ENCODE measurements around the gene TOM1L1.

DNA sequence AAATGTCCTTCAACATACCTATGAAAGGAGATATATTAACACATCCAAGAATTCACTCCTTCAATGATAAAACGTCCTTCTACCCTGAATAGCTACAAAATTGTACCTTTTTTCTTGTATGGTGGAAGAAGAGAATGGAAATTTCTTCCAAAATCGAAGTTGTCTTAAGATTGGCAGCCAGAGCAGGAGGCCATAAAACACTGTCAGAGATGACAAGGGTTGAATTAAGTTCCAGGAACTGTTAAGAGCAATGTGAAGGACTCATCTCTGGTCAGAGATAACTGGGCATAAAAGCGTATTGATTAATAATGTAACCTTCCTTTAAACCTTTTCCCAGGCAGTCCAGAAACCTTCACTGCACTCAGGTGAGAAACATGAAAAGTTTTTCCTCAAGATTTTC is 12.9 kb upstream of the TOM1L1 start:
- TF ChIP-seq, protein P1, sequence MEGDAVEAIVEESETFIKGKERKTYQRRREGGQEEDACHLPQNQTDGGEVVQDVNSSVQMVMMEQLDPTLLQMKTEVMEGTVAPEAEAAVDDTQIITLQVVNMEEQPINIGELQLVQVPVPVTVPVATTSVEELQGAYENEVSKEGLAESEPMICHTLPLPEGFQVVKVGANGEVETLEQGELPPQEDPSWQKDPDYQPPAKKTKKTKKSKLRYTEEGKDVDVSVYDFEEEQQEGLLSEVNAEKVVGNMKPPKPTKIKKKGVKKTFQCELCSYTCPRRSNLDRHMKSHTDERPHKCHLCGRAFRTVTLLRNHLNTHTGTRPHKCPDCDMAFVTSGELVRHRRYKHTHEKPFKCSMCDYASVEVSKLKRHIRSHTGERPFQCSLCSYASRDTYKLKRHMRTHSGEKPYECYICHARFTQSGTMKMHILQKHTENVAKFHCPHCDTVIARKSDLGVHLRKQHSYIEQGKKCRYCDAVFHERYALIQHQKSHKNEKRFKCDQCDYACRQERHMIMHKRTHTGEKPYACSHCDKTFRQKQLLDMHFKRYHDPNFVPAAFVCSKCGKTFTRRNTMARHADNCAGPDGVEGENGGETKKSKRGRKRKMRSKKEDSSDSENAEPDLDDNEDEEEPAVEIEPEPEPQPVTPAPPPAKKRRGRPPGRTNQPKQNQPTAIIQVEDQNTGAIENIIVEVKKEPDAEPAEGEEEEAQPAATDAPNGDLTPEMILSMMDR (conservative IDR thresholded peaks at IDR 0.05; ENCODE audit: low read depth, low read length) = no peak
- TF ChIP-seq EZH2 (IDR thresholded peaks at IDR 0.05; ENCODE audit: borderline replicate concordance, low read depth, low read length, poor library complexity, severe bottlenecking) = no peak

Data from A673 (cell line).